HG02938 (cell line): ENCODE measurements around the gene SCN5A.

Experiments used
- ATAC-seq: cut with Tn5 transposase; IDR thresholded peaks from one replicate; pipeline ENCODE4 v1.9.1; 2021; ENCODE audit warnings: mild to moderate bottlenecking, moderate library complexity; ENCODE audit not compliant: unreplicated experiment

SCN5A gene

GRCh38 chr3:38648024-38648658, 1.3 kb downstream of the SCN5A start:
- ATAC-seq = no peak

GRCh38 chr3:38647217-38647970, 2.1 kb downstream of the SCN5A start:
- ATAC-seq = no peak

- ATAC-seq = no peak
Measured at GRCh38 chr3:38646630-38647029, 2.9 kb downstream of the SCN5A start.

- no peak for ATAC-seq
Measured at GRCh38 chr3:38646062-38646461, 3.4 kb downstream of the SCN5A start.

- no peak for ATAC-seq
Measured at GRCh38 chr3:38645601-38646000, 3.9 kb downstream of the SCN5A start.

GRCh38 chr3:38645076-38645475, 4.4 kb downstream of the SCN5A start:
- no peak for ATAC-seq

GRCh38 chr3:38644662-38645053, 4.8 kb downstream of the SCN5A start:
- no peak for ATAC-seq

GRCh38 chr3:38644016-38644661, 5.3 kb downstream of the SCN5A start:
- ATAC-seq = no peak

GRCh38 chr3:38643592-38643991, 5.9 kb downstream of the SCN5A start:
- ATAC-seq = no peak

GRCh38 chr3:38643090-38643489, 6.4 kb downstream of the SCN5A start:
- no peak for ATAC-seq

GRCh38 chr3:38641461-38642110, 7.9 kb downstream of the SCN5A start:
- no peak for ATAC-seq

GRCh38 chr3:38640661-38641452, 8.6 kb downstream of the SCN5A start:
- no peak for ATAC-seq

- ATAC-seq = no peak
Measured at GRCh38 chr3:38638354-38638753, 11.1 kb downstream of the SCN5A start.

- no peak for ATAC-seq
Measured at GRCh38 chr3:38637906-38638305, 11.6 kb downstream of the SCN5A start.

GRCh38 chr3:38636881-38637280, 12.6 kb downstream of the SCN5A start:
- ATAC-seq = no peak

- ATAC-seq = no peak
Measured at GRCh38 chr3:38636464-38636863, 13.0 kb downstream of the SCN5A start.

GRCh38 chr3:38634111-38634510, 15.4 kb downstream of the SCN5A start:
- no peak for ATAC-seq

GRCh38 chr3:38632989-38633388, 16.5 kb downstream of the SCN5A start:
- no peak for ATAC-seq

GRCh38 chr3:38630606-38631005, 18.9 kb downstream of the SCN5A start:
- ATAC-seq = no peak

- ATAC-seq = no peak
Measured at GRCh38 chr3:38630070-38630469, 19.4 kb downstream of the SCN5A start.

GRCh38 chr3:38628835-38629234, 20.7 kb downstream of the SCN5A start:
- no peak for ATAC-seq
